GOT3 (cell line): ENCODE results near the gene RNF207.

Source experiments
- DNase-seq: peaks from one replicate; lab custom pipeline; 2025; ENCODE audit warnings: mixed read lengths; lab: John Stamatoyannopoulos, UW

The RNF207 gene

DNA sequence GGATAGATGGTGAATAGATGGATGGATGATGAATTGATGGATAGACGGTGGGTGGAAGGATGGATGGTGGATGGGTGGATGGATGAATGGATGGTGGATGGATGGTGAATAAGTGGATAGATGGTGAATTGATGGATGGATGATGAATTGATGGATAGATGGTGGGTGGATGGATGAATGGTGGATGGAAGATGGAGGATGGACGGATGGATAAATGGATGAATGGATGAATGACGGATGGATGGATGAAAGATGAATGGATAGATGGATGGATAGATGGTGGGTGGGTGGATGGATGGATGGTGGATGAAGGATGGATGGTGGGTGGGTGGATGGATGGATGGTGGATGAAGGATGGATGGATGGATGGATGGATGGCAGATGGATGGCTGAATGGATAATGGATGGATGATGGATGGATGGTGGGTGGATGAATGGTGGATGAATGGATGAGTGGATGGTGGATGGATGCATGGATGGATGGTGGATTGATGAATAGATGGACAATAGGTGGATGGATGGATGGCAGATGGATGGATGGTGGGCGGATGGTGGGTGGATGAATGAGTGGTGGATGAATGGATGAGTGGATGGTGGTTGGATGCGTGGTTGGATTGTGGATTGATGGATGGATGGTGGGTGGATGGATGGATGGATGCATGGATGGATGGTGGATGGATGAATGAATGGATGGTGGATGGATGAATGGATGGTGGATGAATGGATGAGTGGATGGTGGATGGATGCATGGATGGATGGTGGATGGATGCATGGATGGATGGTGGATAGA is 31.1 kb upstream of the RNF207 start:
- DNase-seq, result no peak

DNA sequence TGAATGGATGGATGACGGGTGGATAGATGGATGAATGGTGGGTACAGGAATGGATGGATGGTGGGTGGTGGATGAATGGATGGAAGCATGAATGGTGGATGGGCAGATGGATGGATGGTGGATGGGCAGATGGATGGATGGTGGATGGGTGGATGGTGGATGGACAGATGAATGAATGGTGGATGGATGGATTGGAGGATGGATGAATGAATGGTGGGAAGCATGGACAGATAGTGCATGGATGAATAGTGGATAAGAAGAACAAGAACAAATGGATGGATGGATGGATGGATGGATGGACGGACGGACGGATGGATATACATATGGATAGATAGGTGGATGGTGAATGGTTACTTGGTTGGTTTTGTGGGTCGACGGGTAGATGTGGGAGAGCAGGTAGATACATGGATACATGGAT is 30.5 kb upstream of the RNF207 start:
- DNase-seq, result no peak

DNA sequence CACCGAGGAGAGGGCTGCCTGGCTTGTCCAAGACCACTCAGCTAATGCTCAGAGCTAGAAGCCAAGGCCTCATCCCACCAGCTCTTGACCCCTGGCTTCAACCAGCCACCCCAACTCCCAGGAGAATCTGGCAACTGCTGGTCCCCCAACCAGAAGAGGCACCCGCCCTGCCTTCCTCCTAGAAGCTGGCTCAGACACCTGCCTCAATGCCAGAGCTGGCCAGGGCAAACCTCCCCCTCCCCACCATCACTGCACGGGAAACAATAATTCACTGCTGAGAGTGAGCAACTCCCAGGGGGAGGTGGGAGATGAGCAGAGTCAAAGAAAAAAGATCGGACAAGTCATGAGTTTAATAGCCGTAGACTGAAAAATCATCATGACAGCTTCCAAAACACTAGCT is 29.1 kb upstream of the RNF207 start:
- no peak for DNase-seq

DNA sequence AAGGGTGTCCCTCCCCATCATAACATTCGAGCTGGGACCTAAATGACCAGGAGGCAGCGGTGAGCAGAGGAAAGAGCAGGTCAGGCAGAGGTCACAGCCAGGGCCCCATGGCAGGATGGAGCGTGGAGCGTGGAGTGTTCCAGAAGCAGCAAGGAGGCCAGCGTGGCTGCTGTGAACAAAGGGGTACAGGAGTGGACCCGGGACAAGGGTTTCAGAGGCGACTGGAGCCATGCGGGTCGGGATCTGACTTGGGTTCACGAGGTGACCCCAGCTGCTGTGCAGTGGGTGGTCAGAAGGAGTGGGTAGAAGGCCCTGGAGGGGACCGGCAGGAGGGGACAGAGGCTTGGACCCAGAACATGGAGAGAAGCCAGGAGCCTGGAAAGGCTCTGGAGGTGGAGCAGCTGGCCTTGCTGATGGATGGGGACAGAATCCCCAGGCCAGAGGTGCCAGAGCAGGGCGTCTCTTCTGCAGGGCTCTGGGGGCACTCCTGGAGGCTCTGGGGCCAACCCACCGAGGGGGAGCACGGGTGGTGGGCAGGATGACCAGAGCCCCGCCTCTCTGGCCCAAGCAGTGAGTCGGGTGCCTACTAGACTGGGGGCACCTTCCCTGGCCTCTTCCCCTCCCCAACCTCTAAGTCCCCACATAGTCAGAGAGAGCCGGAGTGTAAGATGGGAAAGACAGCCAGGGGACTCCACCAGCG is 28.1 kb upstream of the RNF207 start:
- no peak for DNase-seq

DNA sequence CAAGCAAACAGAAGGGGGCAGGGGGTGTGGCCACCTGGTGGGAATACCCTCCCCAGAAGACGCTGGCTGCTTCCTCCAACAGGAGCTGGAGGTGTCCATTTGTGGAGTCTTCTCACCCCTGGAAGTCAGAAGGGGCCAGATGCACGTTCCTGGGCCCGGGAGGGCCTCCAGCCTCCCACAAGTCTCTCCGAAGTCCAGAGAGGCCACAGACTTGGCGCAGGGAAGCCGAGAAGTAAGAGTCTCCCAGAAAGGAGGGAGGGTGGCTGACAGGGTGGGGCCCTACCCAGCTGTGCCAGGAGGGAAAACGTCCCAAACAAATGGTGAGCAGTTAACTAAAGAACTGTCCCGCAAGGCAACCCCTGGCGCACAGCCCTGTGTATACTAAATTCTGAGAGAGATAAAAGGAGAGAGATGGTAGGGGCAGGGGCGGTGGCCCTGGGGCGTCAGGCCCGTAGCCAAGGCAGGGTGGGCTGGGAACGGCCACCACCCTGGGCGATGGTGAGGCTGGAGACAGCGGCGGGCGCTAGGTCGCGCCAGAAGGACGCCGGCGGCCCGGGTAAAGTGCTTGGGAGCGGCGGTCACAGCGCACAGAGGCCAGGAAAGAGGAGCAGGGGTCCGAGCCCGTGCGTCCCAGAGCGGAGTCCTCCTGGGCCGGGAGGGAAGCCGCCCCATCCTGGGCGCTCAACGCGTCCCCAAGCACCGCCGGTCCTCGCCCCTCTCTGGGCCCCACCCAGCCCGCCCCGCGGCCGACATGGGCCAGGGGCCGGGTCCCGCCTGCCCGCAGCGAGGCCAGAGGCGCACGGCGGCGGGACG is 27.0 kb upstream of the RNF207 start:
- no peak for DNase-seq

DNA sequence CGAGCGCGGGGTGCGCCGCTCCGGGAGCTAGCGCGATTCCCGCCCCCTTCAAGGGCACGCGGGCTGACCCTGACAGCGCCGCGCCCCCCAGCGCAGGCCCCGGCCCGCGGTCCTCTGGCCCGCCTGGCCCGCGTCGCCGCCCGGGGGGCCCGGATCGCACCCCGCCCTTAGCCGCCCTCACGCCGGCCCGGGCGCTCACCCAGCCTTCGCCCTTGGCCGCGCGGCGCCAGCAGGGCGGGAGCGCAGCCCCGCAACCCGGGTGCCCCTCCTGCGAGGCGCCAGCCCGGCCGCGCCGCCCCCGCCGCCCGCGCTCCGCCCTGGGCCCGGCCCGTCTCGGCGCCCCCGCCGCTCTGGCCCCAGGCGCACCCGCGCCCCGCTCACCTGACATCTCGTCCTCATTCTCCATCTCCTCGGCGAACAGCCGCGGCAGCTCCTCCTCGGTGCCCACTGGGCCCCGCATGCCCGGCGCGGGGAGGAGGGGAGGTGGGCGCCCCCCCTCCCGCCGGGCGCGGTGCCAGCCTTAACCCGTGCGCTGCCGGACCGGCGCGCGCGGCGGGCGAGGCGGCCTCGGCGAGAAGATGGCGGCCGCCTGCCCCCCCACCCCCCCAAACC is 26.2 kb upstream of the RNF207 start:
- DNase-seq, result no peak

DNA sequence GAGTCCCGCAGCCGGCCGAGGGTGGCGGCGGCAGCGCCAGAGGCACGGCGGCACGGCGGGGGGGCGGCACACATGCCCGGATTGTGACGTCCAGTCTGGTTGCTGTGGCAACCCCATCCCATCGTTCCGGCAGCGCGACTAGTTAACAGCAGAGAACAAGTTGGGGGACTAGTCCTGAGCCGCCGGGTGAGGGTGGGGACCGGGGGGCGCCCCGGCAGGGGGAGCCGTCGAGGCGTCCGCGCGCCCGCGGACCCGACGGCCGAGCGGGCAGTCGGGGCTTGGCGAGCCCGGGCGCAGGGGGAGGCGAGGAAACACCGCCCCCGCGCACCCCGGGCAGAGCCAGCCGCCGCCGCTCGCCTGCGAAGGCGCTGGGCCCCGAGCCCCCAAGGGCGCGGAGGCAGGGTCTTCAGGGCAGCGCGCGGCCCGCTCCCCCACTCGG is 25.6 kb upstream of the RNF207 start, which contains the start of gene CHD5:
TSS of gene CHD5 (minus strand) at position 54 of the 439 bp plus-strand sequence. CDS start 298 bp downstream, outside the sequence.
- DNase-seq, result no peak

DNA sequence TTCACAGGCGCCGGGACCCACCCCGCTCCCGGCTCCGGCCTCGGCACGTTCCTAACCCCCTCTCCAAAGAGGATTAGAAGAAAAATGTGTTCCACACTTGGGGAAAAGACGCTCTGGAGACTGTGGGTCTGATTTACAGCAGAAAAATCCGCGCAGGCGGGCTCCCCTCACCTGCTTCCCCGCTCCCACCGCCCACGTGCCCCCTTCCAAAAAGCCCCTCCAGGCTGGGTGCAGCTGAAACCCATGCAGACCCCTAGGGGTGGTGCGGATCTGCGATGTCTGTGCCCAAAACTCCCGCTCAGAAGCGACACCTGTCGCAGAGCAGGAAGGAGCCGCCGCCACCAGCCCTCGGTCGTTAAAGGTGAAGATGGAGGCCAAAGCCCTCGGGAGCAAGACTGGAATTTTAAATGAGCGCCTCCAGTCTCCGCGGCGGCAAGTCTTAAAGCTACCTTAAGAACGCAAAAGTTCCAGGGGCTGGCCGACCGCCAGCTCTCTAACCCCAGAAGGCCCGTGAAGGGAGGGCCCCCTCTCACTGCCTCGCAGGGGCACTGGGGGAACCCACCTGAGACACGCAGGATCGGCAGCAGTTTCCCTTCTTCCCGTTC is 25.1 kb upstream of the RNF207 start:
- no peak for DNase-seq

DNA sequence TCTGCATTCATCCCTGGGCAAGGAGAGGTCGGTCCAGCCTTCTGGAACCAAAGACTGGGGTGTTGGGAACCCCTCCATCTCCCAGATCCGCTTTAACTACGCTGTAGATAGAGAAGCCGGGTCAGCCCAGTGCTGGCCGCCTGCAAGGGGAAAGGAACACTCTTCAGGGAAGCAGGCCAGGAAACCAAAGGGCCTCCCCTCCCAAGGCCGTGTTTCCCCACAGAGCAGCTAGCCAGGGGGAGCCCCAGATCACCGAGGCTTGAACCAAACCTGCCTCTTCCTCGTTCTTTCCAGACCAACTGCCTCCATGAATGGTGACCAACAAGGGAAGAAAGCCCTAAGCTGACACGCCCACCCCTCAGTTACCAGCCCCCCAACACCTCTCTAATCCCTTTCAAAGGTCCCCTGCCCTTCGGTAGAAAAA is 24.6 kb upstream of the RNF207 start:
- DNase-seq, result no peak

DNA sequence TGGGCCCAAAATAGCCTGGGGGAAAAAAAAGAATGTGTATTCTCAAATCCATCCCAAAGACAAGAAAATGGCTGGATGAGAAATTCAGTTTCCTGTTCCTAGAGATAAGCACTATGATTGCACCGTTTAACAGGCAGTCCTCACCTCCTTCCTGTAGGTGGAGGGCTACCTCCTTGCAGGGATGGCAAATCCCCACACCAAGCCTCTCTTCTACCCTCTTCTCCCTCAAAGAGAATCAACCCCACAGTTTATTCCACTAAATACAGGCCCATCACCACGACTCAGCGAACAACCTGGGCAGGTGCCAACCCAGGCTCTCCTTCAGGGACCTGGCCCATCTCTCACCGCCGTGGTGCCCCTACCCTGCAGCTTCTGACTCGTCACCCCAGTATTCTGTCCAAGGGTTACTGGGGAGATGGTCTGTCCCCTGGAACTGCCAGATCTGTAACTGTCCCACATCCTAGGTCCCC is 22.4 kb upstream of the RNF207 start:
- DNase-seq, result no peak

DNA sequence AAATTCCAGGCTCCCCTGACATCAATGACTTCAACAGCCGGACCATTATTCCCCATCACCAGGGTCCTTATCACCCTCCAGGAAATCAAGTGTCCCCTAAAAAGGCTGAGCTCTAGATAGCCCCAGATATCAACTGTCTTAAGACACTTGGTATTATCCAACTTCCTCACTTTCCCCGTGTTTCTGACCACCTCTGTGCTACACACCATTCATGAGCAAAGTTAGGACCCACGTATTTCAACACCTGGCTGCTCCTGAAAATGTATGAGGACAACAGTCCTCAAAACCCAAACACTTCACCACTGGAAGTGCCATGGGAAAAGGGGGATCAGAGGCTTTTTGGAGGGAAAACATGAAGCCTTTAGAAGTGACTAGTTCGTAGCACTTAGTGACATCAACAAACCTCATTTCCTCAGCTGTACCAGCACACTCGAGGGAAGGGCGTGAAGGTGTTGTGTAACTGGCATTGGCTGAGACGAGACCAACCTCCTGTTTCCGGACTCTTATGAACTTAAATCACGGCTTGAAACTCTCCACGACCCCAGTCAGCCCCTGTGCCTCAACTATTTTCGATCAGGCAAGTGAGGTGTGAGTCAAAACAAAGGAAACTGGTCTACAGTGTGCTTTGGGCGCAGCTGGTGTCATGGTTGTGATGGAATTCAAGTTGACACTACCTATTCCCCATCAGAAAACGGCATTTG is 21.7 kb upstream of the RNF207 start:
- no peak for DNase-seq

DNA sequence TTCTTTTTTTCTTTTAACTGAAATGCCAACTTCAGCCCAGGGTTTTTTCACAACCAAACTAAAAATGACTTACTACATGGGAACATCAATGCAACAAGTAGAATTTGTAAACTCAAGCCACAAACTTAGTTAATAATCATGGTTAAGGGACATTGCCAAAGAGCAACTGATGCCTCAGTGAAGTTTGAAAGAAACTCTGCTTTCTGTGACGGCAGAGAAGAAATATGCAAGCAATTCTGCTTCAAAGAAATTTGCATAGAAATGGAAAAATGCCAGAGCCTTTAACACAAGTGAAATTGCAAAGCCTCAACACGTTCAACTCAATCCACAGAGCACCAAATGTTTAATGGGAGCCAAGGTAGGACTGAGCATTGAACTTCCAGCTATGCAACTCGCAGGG is 20.8 kb upstream of the RNF207 start:
- no peak for DNase-seq

DNA sequence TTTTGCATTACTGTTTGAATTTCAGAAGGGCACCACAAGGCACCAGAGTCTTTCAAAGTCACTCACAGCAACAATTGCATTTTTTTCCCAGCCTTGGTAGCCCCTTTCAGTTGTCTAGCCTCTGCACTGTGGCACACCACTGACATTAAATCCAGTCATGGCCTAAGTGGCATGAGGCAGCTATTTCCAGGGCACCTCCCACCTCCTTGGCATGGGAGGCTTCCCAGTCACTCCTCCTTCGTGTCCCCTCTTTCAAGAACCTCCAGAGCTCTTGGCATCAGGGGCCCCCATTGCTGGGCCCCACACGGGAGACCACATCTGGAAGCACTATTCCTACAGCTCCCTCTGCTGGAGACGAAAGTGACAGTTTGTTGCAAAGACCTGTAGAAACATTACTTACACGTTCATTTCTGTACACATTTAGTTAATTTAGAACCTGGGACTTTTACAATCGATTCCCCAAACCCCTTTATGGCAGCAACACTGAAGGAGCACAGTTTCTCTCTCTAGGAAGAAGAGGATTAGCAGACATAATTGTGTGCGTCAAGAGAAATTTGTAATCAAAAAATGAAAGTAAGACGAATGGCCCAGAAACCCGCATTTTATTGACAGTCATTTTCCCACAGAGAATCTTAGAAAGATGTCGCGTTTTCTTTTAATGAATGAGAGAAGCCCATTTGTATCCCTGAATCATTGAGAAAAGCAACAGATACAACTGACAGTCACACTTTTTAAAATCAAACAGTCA is 20.1 kb upstream of the RNF207 start:
- DNase-seq, result no peak

DNA sequence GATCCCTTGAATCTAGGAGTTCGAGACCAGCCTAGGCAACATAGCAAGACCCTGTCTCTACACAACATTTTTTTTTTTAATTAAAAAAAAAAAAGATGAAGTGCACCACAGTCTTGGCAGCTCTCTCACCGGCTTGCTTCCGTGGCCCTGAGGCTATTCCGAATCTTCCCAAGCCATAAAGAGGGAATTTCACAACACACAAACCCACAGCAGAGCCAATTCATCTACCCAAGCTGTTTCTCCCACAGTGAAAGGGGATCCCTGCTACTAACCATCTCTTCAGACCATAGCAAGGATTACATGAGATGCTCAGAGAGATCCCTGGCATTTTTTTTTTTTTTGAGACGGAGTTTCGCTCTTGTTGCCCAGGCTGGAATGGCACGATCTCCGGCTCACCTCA is 17.5 kb upstream of the RNF207 start:
- no peak for DNase-seq

DNA sequence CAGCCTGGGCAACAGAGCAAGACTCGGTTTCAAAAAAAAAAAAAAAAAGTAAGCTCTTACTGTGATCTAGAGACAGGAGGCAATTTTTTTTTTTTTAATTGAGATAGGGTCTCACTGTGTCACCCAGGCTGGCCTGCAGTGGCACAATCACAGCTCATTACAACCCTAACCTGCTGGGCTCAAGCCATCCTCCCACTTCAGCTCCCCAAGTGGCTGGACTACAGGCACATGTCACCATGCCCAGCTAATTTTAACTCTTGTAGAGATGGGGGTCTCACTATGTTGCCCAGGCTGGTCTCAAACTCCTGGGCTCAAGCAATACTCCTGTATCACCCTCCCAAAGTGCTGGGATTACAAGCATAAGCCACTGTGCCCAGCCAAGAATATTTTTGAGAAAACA is 14.0 kb upstream of the RNF207 start:
- no peak for DNase-seq

DNA sequence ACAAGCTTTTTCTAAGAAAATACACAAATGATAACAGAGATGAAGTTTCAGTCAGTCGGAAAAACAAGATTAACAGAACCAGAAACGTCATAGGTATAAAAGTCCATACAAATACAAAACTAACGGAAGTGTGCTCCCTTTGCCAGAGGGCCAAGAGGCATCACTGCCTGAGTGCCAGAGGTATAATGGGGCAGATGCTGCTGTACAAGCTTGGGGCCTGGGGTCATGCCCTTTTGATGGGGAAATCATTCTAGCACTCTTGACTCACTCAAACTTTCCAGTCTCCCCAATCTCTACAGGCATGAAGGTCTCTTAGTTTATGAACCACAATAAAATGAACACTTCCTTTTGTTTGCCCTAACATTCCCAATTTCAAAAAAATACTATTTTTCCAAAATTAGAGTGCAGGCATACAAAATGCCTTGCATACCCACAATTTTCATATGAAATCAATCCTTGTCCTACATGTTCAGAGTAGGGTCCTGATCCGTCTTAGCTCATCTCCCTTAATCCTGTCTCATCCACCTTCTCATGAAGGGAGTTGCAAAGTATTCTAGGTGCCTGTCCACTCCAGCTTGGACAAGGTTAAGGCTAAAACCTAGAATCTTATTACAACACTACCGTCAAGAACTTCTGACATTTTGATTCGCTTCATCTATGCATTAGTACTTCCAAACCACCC is 8.0 kb upstream of the RNF207 start:
- no peak for DNase-seq

DNA sequence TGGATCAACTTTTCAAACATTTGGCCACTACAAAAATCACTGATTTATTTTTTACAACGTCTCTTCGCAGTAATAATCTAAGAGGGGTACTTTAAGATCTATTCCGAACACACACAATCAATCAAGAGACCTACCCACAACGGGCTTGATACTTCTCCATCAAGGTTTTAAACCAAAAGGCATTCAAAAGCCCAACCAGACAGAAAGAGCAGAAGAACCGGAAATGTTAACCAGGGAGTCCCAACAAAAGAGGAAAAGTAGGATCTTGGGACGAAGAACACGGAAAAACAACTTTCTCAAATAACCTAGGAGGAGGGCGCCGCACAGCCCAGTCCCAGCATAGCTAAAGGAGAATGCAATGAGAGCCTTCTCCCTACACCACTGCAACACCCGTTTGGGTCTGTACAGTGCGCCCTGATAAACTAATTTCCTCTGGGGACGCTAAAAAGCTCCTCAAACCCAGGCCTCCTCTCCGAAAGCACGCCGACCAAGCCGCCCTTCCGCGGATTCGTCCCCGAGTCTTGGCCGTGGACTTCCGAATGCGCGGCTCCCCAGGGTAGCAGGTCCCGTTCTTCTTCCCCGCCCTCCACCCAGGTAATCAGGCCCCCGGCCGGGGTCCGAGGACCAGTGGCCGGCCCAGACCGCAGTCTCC is 7.1 kb upstream of the RNF207 start:
- no peak for DNase-seq

DNA sequence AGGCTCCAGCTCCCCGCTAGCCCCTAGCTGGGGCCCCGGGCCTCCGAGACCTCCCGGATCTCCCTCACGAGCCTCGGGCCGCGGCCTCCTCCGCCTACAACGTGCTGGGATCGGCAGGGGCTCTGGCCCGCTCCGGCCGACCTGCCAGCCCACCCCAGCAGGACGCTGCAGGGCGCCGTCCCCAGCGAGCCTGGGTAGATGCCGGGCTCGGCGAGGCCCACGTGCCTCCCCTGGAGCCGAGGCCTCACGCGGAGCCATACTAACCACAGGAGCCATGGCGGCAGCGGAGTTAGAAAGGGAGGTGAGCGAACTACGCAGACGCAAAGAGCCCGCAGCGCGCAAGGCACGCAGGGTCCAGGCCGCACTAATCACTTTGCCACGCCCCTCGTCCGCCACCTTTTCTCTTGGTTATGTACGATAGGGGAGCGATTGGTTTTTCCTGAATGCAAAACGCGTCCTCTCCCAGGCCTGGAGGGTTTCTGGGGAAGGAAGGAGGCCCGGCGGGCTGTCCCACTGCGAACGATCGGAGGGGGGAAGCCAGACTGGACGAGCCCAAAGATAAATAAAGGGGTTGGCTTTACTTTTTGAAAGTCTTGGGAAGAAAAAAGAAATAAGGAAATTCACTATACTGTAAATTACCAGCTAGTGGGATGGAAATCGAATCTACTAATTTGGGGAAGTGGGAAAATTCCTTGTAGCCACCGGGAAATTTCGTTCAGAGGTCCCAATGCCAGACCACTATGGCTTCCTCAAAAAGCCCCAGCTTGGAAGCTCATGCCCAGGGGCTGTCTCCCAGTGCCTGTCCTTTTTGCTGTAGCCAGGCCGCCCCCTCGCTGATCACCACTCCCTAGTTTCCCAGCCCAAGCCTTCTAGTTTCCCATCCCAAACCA is 6.4 kb upstream of the RNF207 start, which contains the start of gene RPL22:
TSS of gene RPL22 (minus strand) at position 298 of the 890 bp plus-strand sequence. CDS start at position 276, 22 bp downstream.
- peak; percentile 85 for DNase-seq
